Activated CD4-positive, alpha-beta T cell treated with anti-CD3 and anti-CD28 coated beads for 48 hours (primary cell): ENCODE results near the gene RPL38.

Experiments
- DNase-seq: peaks from one replicate; pipeline ENCODE4 v3.0.0-alpha.2; 2020

RPL38 gene

DNA sequence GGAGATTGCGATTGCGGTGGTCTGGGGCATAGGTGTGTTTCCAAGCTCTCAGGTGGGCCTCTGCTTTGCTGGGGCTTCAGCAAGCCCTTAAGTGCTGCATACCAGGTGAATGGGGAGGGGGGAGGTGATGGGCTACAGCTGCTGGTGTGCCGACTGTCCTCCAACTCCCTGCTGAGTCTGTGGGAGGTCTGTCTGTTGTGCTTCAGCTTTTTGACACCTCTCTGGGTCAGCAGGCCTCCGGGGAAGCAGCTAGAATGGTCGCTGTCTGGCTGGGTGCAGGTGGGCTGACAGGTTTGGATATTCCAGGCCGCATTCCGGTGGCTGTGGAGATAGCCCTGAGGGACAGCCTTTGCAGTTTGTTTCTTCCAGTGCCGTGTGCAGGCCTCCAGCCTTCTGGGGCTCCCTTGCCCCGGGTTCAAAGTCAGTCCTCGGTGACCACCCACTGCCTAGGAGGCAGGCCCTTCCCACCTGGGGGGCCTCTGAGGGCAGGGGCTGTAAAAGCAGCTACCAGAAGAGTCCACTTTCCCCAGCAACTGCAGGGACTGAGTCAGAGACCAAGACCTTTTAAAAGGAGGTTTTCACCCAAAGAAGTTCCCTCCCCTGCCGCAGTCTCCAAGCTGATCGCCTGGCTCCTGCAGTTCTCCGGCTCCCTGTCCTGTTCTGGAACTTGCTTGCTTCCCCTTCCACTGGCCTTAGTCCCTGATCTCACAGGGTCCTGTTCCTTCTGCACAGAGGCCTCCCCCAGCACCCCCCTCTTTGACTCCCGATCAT is 7.8 kb downstream of the RPL38 start:
- peak; percentile 34 for DNase-seq

DNA sequence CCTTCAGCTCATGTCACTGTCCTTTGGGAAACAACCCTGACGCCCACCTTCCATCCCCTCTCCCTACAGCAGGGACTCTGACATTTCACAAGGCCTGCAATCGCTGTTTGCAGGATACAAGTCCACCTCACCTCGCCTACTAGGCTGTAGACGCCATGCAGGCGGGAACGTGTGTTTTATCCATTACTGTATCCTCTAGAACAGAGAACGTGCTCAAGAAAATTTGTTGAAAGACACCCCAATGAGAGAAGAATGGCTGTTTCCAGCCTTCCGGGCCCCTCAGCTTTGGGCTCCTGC is 8.4 kb downstream of the RPL38 start:
- DNase-seq, result peak; percentile 20

DNA sequence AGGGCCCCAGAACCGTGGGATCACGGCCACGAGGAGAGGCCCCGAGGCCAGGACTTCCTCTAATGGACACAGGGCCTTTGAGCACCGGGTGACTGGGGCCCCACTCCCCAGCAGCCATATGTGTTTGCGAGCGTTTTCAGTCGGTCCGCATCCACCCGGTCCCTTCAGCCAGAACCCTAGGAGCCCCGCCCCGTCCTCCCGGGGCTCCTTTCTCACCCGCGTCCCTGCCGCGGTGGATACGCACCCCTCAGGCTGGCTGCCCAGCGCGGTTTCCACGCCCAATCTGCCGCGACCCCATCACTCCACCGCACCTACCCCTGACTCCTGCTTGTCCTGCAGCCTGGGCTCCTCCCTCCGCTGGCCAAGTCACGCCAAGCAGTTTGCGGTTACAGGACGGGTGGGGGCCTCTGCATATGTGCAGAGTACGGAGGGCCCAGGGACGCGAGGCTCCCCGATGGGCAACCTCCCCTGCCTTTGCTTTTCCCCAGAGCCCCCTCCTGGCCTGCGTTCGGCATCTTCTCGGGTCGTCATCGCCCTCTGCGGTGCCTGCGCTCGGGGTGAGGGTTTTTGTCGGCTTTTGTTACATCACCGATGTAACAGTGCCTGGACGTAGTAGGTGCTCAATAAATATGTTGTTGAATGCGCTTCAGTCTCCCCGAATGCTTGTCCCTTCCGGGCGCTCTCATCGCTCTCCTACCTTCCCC is 8.9 kb downstream of the RPL38 start:
- DNase-seq, result peak; percentile 34

DNA sequence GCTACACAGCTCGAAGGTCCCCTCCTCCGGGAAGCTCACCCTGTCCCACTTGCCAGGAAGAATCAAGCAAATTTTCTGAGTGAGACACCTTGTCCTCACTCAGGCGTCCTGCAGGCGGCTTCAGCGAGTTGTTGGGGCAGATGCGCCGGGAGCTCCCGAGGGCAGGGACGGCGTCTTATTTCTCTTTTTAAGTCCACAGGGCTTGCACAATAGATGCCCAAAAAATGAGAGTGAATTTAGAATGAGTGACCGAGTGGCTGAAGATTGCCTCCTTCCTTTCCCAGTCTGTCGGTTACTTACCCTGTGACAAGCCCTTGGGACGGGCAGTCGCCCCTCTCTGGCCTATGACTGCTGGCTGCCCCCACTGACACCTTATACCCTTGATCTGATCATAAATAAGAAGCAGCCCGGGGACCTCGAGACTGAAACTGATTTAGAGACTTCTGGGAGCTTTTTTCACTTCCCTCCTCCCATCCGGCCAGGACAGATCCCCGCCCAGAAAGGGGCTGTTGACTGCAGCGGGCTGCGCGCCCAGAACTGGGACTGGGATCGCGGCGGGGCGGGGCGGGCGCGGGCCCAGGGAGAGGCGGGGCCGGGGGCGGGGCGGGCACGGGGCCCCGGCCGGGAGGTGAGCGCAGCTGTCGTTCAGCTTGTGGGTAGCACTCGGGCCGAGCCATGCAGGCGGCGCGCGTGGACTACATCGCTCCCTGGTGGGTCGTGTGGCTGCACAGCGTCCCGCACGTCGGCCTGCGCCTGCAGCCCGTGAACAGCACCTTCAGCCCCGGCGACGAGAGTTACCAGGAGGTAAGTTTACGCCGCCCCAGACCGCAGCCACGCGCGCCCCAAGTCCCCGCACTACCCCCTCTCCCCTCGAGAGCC is 9.7 kb downstream of the RPL38 start, which contains the start of gene TTYH2:
Gene TTYH2, plus strand, starts transcription at position 659 of the 879 bp plus-strand sequence. Its CDS starts 17 bp downstream, at position 676.
- peak; percentile 77 for DNase-seq

DNA sequence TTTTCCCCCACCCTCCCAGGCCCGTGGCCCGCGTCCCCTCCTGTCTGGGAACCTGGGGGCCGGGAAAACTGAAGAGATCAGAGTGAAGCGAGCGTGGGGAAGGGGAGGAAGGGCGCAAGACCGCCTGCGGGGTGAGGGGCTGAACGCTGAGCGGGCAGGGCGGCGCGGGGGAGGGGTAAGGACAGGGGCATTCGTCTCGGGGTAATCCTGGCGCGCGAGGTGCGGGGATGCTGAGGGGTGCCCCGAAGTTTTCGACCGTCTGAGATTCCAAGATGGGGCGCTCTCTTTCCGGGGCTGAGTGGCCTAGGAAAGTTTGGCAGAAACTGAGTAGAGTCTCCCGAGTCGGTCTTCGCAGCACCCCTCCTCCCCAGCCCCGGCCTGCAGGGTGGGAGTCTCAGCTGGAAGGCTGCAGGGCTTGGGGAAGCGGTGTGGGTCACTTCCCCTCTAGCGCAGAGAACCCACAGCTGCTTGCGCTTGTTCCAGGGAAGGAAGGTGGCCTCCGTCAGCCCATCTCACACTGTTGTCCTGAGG is 10.4 kb downstream of the RPL38 start:
- no peak for DNase-seq

DNA sequence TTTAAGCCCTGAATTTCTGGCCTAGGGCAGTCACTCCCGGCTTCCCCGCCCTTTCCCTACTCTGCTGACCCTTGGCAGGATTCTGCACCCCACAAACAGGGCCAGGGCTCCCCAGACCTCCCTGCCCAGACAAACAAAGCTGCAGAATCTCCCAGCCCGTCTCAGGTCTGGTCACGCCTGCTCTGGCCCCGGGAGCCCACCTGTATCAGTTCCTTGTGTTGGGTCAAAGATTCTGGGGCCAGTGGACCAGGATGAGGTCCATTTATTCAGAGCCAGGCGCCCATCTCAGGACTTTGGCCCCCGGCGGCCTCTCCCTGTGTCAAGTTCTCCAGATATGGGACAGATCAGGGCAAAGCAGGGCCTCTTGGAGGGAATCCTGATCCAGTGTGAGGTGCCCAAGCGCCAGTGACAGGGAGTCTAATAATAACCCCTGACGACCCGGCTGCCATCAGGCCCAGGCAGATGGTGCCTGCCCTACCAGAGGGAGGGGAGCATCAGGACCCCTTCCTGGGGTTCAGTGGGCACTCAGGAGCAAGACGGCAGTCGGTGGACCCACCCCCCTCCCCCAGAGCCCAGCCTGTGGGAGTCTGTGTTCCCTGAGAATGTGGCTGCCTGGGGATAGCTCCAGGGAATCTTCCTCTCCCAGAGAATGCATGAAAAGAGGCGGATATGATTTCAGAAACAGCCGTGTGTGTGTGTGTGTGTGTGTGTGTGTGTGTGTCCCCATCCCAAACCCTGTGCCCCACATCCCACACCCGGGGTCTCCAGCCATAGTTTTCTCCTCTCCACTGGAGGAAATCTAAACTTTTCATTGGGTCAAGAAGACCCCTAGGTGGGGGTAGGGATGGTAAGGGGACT is 11.2 kb downstream of the RPL38 start:
- no peak for DNase-seq

DNA sequence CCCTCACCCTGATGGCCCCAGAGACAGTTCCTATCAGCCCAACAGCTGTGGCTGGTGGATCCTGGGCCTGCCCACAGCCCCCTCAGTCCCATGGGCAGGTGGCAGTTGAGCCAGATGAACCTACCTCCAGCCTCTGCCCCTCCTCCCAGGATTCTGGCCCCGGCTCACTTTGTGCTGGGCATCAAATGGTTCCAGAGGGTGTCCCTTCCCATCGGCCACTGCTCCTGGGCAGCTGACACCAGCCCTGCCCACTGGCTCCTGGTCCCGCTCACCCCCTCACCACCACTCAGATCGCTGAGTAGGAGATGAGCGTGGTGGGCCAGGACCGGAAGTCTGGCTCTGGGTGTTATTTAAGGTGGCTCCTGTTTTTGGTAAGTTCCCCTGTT is 11.9 kb downstream of the RPL38 start:
- DNase-seq, result no peak

DNA sequence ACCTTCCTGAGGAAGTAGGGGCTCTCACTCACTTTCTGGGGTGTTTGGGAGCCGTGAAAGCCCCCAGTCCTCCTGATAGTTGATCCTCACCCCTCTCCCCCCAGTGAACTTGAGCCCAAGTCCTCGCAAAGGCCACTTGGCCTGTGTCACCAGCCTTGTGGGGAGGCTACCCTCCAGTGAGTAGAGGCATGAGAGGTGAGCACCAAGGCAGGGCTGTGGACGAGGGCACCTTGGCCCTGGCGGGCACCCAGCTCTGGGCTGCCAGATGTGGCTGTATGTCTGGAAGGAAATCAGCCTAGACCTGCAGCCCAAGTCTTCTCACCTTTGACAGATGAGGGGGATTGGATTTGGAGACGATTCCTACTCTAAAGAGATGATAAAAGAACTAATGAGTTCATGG is 13.0 kb downstream of the RPL38 start:
- no peak for DNase-seq

DNA sequence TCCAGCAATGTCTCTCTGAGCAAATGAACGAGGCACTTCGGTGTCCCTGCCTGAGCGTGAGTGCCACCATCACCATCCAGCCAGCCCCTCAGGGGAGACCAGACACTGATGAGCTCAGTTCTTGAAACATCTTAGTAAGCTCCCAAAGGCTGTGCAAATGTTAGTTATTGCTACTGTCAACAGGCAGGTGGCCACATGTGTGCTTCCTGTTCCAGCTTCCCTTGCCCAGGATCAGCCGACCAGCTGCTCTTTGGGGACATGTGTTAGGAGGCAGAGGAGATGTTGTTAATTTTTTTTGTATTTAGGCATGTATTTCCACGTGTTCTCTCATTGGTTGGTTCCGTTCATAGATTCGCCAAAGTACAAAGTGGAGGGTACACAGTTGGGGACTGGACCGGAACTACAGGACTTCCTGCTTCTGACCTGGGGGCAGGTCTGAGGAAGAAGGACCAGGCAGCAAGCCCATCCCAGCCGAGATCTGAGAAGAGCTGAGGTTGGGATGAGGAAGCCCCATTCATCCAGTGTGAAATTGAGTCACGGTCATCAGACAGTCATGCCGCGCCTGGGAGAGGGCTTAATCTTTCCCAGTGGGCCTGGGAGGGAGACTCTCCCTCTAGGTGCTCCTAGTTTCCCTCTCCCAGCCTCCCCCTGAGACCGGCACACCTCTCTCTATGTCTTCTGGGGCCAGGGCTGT is 13.7 kb downstream of the RPL38 start:
- no peak for DNase-seq

DNA sequence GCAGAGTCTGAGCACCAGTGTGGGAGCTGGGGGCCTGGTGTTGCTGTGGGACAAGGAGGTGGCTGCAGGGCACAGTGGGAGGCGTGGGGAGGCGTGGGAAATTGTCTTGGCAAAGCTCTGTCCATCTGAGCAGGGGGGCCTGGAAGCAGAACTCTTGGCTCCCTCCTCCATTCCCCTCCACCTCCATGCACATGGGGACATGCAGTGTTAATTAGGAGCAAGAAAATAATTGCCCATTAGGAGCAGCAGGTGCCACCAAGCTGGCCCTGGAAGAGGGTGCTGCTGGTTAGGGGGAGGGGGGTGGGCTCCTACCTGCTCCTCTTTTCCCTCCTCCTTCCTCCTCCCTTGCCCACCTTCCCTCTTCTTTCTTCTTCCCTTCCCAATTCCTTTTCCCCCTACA is 14.4 kb downstream of the RPL38 start:
- no peak for DNase-seq

DNA sequence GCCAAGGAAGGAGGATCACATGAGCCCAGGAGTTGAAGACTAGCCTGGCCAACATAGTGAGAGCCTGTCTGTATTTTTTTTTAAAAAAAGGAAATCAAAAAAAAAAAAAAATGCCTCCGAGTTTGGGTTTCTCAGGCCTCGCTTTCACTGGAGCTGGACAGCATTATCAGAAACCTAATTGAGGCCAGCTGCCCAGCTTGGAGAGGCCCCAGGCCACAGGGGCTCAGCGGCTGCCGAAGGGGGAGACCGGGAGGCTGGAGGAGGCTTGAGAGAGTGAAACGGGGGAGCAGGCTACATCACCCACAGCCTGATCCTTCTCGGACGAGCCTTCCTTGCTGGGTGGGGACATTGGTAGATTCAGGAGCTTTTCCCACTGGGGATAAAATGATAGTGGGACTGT is 15.0 kb downstream of the RPL38 start:
- DNase-seq, result no peak

DNA sequence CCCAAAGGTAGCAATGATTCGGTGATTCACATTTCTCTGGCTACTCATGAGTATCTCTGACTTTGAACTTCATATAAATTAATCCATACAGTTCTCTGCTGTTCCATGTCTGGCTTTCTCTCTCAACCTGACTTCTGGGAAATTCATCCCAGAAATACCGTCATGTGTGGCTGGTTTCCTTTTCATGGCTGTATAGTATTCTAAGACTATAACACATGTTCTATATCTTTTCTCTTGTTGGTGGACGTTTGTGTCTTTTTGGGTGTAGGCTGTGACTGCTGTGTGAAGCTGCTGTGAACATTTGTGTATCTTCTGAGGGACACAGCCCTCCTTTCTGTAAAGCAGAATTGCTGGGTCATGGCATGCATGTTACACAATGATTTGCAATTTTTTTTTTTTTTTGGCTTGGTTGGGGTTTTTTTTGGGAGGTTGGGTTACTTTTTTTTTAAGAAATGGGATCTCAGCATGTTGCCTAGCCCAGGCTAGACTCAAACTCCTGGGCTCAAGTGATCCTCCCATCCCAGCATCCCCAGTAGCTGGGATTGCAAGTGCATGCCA is 16.2 kb downstream of the RPL38 start:
- no peak for DNase-seq

DNA sequence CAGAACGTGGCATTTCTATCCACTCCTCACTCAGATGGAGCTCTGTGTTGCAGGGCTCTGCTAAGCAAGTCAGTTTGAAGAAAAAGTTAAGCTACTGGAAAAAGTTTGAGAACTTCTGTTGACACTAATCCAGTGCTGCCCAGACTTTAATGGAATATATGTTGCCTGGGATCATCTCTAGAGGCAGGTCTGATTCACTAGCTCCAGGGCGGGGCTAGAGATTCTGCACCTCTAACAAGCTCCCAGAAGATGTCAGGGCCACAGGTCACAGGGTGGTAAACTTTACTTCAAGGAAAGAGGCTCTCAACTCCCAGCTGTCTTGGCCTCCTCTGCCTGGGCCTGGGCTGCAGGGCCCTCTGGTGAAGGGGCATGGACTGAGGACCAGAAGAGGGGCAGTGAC is 16.7 kb downstream of the RPL38 start:
- no peak for DNase-seq

DNA sequence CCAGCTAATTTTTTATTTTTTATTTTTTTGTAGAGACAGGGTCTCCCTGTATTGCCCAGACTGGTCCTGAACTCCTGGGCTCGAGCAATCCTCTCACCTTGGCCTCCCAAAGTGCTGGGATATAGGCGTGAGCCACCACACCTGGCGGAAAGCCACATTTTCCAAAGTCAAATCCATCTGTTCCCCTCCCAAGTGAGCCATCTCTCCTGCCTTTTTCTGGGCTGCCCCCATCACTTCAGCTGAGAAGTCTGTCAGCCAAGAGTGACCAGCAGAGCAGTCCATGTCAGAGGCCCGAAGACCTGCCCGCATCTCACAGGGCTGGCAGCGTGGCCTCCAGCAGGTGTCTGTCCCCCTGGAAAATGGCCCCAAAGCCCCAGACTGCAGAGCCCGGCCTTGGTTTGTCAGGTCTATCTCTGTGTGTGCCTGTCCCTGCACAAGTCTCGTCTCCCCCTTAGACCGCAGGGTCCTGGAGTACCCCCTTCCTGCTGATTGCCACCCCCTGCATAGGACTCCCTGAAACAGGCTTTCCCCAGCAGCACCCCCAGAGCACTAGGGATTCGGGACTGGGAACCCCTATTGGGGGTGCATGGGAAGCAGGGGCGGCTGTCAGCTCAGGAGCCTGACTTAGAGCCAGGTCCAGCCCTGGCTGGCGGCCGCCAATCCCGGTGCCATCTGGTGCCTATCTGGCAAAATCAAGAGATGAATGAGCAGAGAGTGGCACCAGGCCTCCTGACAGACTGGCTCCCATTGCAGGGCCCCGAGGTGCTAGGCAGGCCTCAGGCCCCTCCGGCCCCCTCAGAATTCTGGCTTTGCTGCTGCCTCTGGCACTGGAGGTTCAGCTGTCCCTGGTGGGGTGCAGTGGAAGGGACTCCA is 17.7 kb downstream of the RPL38 start:
- no peak for DNase-seq

DNA sequence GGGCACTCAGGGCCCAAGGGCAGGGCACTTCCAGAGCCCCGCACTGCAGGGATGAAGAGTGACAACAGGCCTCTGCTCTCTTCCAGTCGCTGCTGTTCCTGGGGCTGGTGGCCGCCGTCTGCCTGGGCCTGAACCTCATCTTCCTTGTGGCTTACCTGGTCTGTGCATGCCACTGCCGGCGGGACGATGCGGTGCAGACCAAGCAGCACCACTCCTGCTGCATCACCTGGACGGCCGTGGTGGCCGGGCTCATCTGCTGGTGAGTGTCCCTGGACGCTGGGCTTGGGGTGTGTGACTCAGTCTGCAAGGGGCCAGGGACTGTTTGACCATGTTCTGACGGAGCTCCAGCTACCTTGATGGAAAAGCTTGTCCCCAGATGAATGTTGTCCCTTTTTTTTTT is 18.9 kb downstream of the RPL38 start:
- no peak for DNase-seq

DNA sequence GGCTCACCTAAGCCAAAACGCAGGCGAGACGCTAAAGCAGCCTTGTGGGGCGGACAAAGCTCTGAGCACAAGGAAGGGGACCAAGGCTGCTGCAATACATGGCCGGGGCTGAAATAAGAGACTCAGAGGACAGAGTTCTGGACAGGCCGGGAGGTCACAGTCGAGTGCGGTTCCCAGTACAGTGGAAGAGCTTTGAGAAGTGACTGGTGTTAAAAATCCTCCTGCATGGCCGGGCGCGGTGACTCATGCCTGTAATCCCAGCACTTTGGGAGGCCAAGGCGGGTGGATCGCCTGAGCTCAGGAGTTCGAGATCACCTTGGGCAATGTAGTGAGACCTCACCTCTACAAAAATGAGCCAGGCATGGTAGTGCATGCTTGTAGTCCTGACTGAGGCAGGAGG is 20.4 kb downstream of the RPL38 start:
- DNase-seq, result no peak

DNA sequence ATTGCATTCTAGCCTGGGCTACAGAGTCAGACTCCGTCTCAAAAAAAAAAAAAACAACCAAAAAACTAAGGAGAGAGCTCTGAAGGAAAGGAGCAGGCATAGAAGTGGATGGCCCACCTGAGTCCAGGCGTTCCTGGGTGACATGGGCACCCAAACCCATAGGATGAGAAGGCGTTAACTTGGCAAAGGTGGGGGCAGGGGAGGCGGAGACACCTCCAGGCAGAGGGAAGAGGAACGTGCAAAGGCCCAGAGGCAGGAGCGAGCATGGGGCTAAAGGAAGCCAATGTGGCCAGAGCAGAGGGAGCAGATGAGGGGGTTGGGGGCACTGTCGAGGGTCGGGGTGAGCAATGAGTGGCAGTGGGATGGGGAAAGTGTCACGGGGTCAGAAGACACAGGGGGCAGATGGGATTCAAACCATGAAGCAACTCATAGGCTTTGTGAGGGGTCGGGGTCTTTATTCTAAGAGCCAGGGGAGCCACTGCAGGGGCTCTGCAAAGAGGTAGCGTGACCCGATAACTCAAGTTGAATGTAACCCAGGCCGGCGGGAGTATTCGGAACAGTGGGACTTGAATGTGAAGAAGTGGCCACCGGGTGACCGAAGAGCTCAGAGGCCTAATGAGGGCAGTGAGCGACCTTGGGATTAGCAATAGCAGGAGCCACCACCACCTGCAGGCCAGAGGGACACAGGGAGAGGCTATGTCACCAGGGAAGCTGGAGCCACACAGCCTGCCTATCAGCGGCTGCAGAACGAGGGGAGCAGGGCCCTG is 21.7 kb downstream of the RPL38 start:
- no peak for DNase-seq

DNA sequence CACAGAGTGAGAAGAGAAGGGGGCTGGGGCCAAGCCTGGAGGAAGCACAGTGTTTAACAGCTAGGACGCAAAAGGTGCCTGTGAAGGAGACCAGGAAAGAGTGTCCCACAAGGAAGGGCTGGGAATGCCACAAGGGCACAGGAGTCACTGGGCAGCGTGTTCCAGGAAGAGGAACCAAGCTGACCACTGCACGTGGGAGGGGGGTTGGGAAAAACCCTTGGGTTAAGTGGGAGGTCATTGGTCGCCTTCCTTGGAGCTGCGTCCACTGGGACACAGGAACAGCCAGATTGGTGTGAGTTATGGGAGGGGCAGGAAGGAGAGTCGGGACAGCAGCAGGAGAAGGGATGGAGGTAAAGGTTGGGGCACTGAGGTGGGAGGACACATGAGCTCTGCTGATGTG is 22.8 kb downstream of the RPL38 start:
- DNase-seq, result no peak

DNA sequence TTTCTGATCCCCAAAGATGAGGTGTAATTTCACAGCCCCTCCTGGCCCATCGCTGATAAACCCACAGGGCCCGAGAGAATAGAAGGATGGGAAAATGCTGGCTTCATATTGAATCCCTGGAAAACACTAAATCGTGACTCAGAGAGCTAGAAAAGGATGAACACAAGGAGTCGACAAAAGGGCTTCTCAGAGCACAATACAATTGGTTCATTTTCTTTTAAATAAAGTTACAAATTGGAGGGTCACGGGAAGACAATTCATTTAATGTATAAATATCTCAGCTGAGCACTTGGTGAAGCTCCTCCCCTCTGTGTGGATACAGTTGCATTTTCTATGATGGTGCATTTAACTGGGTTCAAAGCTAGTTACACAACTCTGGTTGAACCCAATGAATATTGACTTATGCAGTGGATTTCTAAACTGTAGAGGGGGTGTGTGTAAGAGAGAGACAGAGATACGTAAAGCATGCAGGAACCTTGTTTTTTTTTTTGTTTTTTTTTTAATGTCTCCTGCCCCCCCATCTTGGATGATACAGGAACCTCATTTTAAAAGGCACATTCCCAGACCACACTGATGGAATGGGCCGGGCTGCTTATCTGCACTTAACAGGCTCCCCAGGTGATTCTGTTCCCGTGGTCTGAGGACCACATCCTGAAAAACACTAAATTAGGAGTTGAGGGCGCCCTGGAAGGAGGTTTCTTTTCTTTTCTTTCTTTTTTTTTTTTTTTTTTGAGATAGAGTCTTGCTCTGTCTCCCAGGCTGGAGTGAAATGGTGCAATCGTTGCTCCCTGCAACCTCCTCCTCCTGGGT is 24.0 kb downstream of the RPL38 start:
- no peak for DNase-seq
